ENCODE results near the gene BAIAP2L2.

The BAIAP2L2 gene

GRCh38 chr22:38073150-38074130 is 37.0 kb downstream of the BAIAP2L2 start:
- no peak for DNase-seq (ENCODE audit: low read depth, low spot score)
- TF ChIP-seq, protein P1, sequence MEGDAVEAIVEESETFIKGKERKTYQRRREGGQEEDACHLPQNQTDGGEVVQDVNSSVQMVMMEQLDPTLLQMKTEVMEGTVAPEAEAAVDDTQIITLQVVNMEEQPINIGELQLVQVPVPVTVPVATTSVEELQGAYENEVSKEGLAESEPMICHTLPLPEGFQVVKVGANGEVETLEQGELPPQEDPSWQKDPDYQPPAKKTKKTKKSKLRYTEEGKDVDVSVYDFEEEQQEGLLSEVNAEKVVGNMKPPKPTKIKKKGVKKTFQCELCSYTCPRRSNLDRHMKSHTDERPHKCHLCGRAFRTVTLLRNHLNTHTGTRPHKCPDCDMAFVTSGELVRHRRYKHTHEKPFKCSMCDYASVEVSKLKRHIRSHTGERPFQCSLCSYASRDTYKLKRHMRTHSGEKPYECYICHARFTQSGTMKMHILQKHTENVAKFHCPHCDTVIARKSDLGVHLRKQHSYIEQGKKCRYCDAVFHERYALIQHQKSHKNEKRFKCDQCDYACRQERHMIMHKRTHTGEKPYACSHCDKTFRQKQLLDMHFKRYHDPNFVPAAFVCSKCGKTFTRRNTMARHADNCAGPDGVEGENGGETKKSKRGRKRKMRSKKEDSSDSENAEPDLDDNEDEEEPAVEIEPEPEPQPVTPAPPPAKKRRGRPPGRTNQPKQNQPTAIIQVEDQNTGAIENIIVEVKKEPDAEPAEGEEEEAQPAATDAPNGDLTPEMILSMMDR (IDR thresholded peaks at IDR 0.05; ENCODE audit: low read depth, low read length) = no peak
- H3K4me3 ChIP-seq (ENCODE audit: low read depth, low read length) = no peak overlapping the region
- in situ Hi-C loops (cut with HindIII; ENCODE audit: low sequenced_read_pairs) = no loop called here

- no peak for DNase-seq (ENCODE audit: low read depth, low spot score)
- in situ Hi-C loops (cut with HindIII; ENCODE audit: low sequenced_read_pairs) = no loop called here
- no peak overlapping the region for H3K4me3 ChIP-seq (ENCODE audit: low read depth, low read length)
These were observed 37.9 kb downstream of the BAIAP2L2 start for GRCh38 chr22:38072322-38073149.

GRCh38 chr22:38071421-38072321 is 38.8 kb downstream of the BAIAP2L2 start:
- H3K4me3 ChIP-seq (ENCODE audit: low read depth, low read length) = no peak overlapping the region
- in situ Hi-C loops (cut with HindIII; ENCODE audit: low sequenced_read_pairs) = no loop called here
- TF ChIP-seq, protein P1 (IDR thresholded peaks at IDR 0.05; ENCODE audit: low read depth, low read length) = no peak
- no peak for DNase-seq (ENCODE audit: low read depth, low spot score)

More at GRCh38 chr22:38072322-38073149, 37.9 kb downstream of the BAIAP2L2 start:
- TF ChIP-seq, protein P1 (IDR thresholded peaks at IDR 0.05; ENCODE audit: low read depth, low read length) = no peak

- TF ChIP-seq, protein P1 (IDR thresholded peaks at IDR 0.05; ENCODE audit: low read depth, low read length) = no peak
- no peak overlapping the region for H3K4me3 ChIP-seq (ENCODE audit: low read depth, low read length)
- DNase-seq (ENCODE audit: low read depth, low spot score) = no peak
- in situ Hi-C loops (cut with HindIII; ENCODE audit: low sequenced_read_pairs) = no loop called here
These were observed 40.1 kb downstream of the BAIAP2L2 start for GRCh38 chr22:38070250-38070921.

GRCh38 chr22:38069372-38070249 is 40.9 kb downstream of the BAIAP2L2 start:
- no peak overlapping the region for H3K4me3 ChIP-seq (ENCODE audit: low read depth, low read length)
- TF ChIP-seq, protein P1 (IDR thresholded peaks at IDR 0.05; ENCODE audit: low read depth, low read length) = peak; percentile 66

More at GRCh38 chr22:38069372-38070249, 40.9 kb downstream of the BAIAP2L2 start:
- in situ Hi-C loops (cut with HindIII; ENCODE audit: low sequenced_read_pairs) = no loop called here
- DNase-seq (ENCODE audit: low read depth, low spot score) = peak; percentile 49

Data from astrocyte of the spinal cord (primary cell).